ENCODE results near the gene ARHGAP33.

GRCh38 chr19:35792312-35792711 is 16.9 kb downstream of the ARHGAP33 start:
- TF ChIP-seq CTCF (optimal IDR thresholded peaks at IDR 0.05 in 1 of 3, IDR thresholded peaks at IDR 0.05 in 1 of 3, conservative IDR thresholded peaks at IDR 0.05 in 1 of 3; ENCODE audit: extremely low read depth in 1 of 3, insufficient read depth in 2 of 3, low read length in 3 of 3) (no peak), EZH2 (IDR thresholded peaks at IDR 0.05; ENCODE audit: low read length) (no peak)
